ENCODE results near the gene HPN.
A peak's percentile ranks its signal among the peaks of the same experiment; 100 is the strongest.

HPN gene

GRCh38 chr19:35062942-35063341 is 21.4 kb downstream of the HPN start:
- DNase-seq (ENCODE audit: low spot score): no peak

GRCh38 chr19:35063940-35064818 is 22.7 kb downstream of the HPN start:
- DNase-seq (ENCODE audit: low spot score): no peak

- DNase-seq (ENCODE audit: low spot score): no peak
Measured at GRCh38 chr19:35065574-35065973, 24.1 kb downstream of the HPN start.

GRCh38 chr19:35066121-35066520 is 24.6 kb downstream of the HPN start:
- DNase-seq (ENCODE audit: low spot score): no peak

GRCh38 chr19:35066691-35067563 is 25.4 kb downstream of the HPN start:
- DNase-seq (ENCODE audit: low spot score): peak; percentile 85

- no peak for DNase-seq (ENCODE audit: low spot score)
Measured at GRCh38 chr19:35068941-35069634, 27.6 kb downstream of the HPN start.

GRCh38 chr19:35069696-35070095 is 28.2 kb downstream of the HPN start:
- DNase-seq (ENCODE audit: low spot score): no peak

- DNase-seq (ENCODE audit: low spot score): no peak
Measured at GRCh38 chr19:35070471-35070870, 28.9 kb downstream of the HPN start.

- DNase-seq (ENCODE audit: low spot score): no peak
Measured at GRCh38 chr19:35073516-35073915, 32.0 kb downstream of the HPN start.

GRCh38 chr19:35073941-35074340 is 32.4 kb downstream of the HPN start:
- no peak for DNase-seq (ENCODE audit: low spot score)

- DNase-seq (ENCODE audit: low spot score): no peak
Measured at GRCh38 chr19:35074426-35075201, 33.1 kb downstream of the HPN start.

- no peak for DNase-seq (ENCODE audit: low spot score)
Measured at GRCh38 chr19:35075202-35076025, 33.9 kb downstream of the HPN start.

- no peak for DNase-seq (ENCODE audit: low spot score)
Measured at GRCh38 chr19:35076026-35076370, 34.5 kb downstream of the HPN start.

GRCh38 chr19:35076657-35077056 is 35.1 kb downstream of the HPN start:
- no peak for DNase-seq (ENCODE audit: low spot score)

GRCh38 chr19:35077411-35078223 is 36.1 kb downstream of the HPN start:
- DNase-seq (ENCODE audit: low spot score): no peak

- no peak for DNase-seq (ENCODE audit: low spot score)
Measured at GRCh38 chr19:35079826-35080225, 38.3 kb downstream of the HPN start.

- DNase-seq (ENCODE audit: low spot score): no peak
Measured at GRCh38 chr19:35080613-35081170, 39.2 kb downstream of the HPN start.

- no peak for DNase-seq (ENCODE audit: low spot score)
Measured at GRCh38 chr19:35081201-35081600, 39.7 kb downstream of the HPN start.

GRCh38 chr19:35083691-35084508 is 42.4 kb downstream of the HPN start:
- no peak for DNase-seq (ENCODE audit: low spot score)
